Lower leg skin (tissue), 3 donors: ENCODE data around the gene PNLIPRP2.

Experiments used
- POLR2A ChIP-seq, 2 donors: fragments of 450-650 bp; IDR thresholded peaks; one replicate each; pipeline ENCODE4 v1.6.1; 2016 to 2017; ENCODE audit warnings: antibody characterized with exemption in 2 of 2, mild to moderate bottlenecking in 1 of 2, moderate library complexity in 1 of 2
- TF ChIP-seq, protein P1 (sequence below), 3 donors: fragments of 450-650 bp; IDR thresholded peaks; one replicate each; pipeline ENCODE4 v1.5.1; 2016; ENCODE audit warnings: antibody characterized with exemption in 3 of 3, mild to moderate bottlenecking in 3 of 3, moderate library complexity in 2 of 3

- no peak for TF ChIP-seq POLR2A (IDR thresholded peaks at IDR 0.05)
- TF ChIP-seq, protein P1, sequence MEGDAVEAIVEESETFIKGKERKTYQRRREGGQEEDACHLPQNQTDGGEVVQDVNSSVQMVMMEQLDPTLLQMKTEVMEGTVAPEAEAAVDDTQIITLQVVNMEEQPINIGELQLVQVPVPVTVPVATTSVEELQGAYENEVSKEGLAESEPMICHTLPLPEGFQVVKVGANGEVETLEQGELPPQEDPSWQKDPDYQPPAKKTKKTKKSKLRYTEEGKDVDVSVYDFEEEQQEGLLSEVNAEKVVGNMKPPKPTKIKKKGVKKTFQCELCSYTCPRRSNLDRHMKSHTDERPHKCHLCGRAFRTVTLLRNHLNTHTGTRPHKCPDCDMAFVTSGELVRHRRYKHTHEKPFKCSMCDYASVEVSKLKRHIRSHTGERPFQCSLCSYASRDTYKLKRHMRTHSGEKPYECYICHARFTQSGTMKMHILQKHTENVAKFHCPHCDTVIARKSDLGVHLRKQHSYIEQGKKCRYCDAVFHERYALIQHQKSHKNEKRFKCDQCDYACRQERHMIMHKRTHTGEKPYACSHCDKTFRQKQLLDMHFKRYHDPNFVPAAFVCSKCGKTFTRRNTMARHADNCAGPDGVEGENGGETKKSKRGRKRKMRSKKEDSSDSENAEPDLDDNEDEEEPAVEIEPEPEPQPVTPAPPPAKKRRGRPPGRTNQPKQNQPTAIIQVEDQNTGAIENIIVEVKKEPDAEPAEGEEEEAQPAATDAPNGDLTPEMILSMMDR (IDR thresholded peaks at IDR 0.05): no peak
Measured at GRCh38 chr10:116594525-116595035, 26.2 kb upstream of the PNLIPRP2 start.
